ENCODE results near the gene PDZD2.

- no peak for TF ChIP-seq CTCF (IDR thresholded peaks at IDR 0.05)
- TF ChIP-seq POLR2A (IDR thresholded peaks at IDR 0.05) = no peak
Measured at GRCh38 chr5:32159328-32160072, 520.6 kb downstream of the PDZD2 start.
